B cell (primary cell): Measurements from ENCODE around the gene SNAPC5.

Experiments
- EZH2 ChIP-seq: IDR thresholded peaks from 2 replicates; pipeline ENCODE4 v1.6.1; 2012; ENCODE audit warnings: borderline replicate concordance, low read depth, mild to moderate bottlenecking, moderate library complexity, low read length; ENCODE audit not compliant: insufficient read depth, poor library complexity, severe bottlenecking
- TF ChIP-seq, protein P1 (sequence below): fragments of 200-600 bp; IDR thresholded peaks from one replicate; pipeline ENCODE4 v1.8.0; 2022; ENCODE audit warnings: antibody characterized with exemption, mild to moderate bottlenecking

GRCh38 chr15:66486887-66487286, 10.7 kb downstream of the SNAPC5 start:
- TF ChIP-seq EZH2 = no peak
- TF ChIP-seq, protein P1, sequence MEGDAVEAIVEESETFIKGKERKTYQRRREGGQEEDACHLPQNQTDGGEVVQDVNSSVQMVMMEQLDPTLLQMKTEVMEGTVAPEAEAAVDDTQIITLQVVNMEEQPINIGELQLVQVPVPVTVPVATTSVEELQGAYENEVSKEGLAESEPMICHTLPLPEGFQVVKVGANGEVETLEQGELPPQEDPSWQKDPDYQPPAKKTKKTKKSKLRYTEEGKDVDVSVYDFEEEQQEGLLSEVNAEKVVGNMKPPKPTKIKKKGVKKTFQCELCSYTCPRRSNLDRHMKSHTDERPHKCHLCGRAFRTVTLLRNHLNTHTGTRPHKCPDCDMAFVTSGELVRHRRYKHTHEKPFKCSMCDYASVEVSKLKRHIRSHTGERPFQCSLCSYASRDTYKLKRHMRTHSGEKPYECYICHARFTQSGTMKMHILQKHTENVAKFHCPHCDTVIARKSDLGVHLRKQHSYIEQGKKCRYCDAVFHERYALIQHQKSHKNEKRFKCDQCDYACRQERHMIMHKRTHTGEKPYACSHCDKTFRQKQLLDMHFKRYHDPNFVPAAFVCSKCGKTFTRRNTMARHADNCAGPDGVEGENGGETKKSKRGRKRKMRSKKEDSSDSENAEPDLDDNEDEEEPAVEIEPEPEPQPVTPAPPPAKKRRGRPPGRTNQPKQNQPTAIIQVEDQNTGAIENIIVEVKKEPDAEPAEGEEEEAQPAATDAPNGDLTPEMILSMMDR = no peak
